ENCODE measurements around the gene GLOD5.

GLOD5 gene

GRCh38 chrX:48754238-48754637 lies 7.3 kb upstream of the GLOD5 start:
- DNase-seq = no peak

GRCh38 chrX:48769230-48769629 lies 7.7 kb downstream of the GLOD5 start:
- no peak for DNase-seq

- no peak for DNase-seq
Measured at GRCh38 chrX:48770296-48770695, 8.7 kb downstream of the GLOD5 start.

- no peak for DNase-seq
Measured at GRCh38 chrX:48772602-48773001, 11.1 kb downstream of the GLOD5 start.

DNA sequence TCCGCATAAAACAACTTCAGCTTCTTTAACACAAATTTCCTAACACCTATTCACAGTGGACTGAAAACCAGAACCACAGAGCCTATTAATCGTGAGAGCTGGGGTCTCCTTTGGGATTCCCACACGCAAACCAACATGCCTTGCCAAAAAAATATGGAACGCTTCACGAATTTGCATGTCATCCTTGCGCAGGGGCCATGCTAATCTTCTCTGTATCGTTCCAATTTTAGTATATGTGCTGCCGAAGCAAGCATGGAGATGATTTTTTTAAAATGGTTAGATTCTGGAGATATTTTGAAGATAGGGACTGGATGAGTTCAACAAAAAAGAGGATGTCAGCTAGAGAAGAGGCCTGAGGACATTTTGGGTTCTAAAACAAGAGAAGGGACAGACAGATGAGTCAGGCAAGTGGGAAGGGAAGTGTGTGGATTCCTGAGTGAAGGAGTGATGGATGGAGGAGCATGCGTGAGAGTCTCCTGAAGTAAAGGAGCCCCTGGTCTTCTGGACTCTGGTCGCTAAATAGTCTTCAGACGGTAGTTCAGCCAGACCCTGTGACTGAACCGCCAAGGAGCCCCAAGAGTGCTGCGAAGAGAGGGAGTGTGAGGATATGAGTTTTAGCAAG lies 15.4 kb downstream of the GLOD5 start:
- no peak for DNase-seq

- DNase-seq = no peak
Measured at GRCh38 chrX:48779399-48779798, 17.9 kb downstream of the GLOD5 start.

DNA sequence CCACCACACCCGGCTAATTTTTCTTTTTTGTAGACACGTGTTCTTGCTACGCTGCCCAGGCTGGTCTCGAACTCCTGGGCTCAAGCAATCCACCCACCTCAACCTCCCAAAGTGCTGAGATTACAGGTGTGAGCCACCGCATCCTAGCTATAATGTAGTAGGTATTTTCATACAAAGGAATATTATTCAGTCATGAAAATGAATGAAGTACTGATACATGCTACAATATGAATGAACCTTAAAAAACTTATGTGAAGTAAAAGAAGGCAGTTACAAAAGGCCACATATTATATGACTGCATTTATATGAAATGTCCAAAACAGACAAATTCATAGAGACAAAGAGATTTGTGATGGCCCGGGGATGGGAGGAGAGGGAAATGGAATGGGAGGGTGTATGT lies 20.2 kb downstream of the GLOD5 start:
- DNase-seq = no peak

DNA sequence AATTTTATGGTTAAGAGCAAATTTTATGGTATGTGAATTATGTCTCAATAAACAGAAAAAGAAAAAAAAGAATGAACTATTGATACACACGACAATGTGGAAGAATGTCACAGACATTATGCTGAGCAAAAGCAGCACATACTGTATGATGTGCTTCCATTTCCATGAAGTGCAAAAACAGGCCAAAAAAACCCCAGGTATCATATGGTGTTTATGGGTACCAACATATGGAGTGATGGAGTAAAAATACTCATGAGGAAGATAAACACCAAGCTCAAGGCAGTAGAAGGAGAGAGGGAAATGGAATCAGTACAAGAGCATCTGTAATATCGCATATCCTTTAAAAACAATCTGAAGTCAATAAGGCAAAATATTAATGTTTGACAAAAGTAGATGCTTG lies 20.7 kb downstream of the GLOD5 start:
- DNase-seq = no peak

DNA sequence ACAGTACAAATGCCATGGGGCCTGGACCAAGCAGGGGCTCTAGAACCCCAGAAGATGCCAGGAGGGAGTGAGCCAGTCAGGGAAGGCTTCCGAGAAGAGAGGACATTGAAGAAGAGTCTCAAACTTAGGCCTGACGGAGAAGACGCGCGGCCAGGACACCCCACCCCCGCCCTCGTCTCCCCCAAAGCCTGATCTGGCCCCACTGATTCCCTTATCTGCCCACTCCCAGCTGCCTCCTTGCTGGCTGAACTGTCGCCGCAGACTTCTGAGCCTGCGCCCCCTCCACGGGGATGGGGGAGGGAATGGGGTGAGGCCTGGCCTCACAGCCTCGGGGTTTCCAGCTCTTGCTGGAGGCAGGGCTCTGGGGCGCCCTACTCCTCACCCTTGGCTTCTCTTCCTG lies 21.2 kb downstream of the GLOD5 start:
- DNase-seq = no peak

GRCh38 chrX:48784726-48785125 lies 23.2 kb downstream of the GLOD5 start:
- no peak for DNase-seq

GRCh38 chrX:48785186-48785539 lies 23.6 kb downstream of the GLOD5 start:
- DNase-seq = no peak

GRCh38 chrX:48785540-48786214 lies 24.1 kb downstream of the GLOD5 start:
- DNase-seq = no peak

DNA sequence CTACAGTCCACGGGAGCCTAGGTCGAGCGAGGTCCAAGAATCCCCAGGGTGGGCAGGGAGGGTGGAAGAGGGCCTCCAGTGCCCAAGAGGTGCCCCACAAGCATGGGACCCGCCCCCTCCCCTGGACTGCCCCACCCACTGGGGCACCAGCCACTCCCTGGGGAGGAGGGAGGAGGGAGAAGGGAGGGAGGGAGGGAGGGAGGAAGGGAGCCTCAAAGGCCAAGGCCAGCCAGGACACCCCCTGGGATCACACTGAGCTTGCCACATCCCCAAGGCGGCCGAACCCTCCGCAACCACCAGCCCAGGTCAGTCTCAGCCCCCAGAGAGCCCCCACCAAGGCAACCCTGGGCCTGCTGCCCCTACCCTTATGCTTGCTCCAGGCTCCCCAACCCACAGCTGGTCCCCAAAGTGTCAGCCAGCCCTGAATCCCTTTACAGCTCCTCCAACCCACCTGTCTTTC lies 24.8 kb downstream of the GLOD5 start, which contains the start of gene GATA1:
Gene GATA1 (plus strand): TSS at position 250 of the 460 bp plus-strand sequence. CDS start 4,520 bp downstream, outside the sequence.
- no peak for DNase-seq

DNA sequence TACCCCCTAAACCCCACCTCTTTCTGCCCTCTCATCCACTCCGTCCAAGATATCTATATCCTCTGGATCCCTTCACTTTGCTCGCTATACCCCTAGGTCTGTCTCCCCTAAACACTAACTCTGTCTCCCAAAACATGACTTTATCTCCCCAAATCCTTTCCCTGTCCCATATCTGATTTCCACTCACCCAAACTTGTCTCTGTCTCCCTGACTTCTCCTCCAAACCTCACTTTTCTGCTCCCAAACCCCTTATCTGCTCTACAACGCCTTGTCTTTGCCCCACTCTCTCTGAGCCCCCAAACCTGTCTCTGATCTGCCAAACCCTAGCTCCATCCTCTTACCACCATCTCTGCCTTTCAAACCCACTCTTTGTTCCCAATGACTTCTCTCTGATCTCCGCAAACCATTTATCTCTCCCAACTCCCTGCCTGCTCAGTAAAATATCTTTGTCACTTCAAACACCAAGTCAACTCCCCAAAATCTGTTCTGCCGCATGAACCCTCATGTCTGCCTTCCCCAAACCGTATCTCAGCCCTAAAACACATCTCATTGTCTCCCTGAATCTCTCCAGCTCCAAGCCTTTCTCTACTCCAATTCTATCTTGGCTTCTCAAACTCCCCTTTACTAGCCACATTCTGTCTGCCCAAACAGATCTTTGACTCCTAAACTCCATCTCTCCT lies 25.4 kb downstream of the GLOD5 start:
- no peak for DNase-seq

DNA sequence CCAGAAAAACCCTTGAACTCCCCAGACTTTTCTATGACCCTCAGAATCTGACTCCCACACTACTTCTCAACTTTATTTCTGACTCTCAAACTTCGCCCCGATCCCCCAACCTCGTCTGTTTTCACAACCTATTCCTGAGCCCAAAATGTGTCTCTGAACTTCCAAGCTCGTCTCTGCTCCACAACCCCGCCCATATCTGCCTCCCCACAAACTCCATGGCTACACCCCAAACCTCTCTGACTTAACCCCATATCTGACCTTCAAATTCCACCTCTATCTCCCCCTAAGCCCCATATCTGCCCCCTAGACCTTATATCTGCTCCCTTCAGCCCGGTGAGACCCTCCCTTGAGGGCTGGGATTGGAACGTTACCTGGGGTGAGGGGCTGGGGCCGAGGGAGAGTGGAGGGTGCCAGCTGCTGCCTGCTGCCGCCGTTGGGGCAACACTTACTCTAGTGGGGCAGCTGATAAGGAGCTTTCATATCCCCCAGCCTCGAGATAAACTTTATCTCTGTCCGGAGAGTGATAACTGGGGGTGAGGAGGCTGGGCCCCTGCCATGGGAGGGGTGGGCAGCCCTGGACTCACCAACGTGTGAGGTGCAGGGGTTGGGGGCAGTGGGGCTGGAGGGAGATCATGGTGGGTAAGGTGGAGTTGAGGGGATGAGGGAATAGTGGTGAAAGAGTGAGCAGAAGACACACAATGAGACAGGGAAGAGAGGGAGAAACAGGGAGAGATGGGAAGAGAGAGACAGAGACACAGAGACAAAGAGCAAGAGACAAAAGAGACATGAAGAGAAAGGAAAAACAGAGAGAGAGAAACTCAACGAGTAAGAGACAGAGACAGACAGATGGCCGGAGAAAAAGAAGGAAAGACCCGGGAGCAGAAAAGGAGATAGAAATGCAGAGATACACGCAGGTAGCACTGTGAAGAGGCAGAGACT lies 26.2 kb downstream of the GLOD5 start:
- no peak for DNase-seq

- DNase-seq = peak; percentile 9 to 19
Measured at GRCh38 chrX:48789366-48790220, 28.0 kb downstream of the GLOD5 start.

DNA sequence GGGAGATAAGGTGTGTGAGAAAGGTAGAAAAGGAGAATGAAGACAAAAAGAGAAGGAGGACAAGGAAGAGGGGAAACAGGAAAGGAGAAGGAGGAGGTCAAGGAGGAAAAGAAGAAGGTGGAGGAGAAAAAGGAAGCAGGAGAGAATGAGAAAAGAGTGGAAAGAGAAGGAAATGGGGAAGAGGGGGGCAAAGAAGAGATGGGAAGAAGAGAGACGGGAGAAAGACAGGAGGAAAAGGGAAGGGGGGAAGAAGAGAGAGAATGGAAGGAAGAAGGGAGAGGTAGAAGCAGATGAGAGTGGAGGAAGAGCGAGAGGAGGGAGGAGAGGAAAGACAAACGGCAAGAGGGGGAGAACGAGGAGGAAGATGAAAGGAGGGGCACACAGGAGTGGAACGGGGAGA lies 28.9 kb downstream of the GLOD5 start:
- DNase-seq = no peak

GRCh38 chrX:48791063-48791820 lies 29.7 kb downstream of the GLOD5 start:
- no peak for DNase-seq

DNA sequence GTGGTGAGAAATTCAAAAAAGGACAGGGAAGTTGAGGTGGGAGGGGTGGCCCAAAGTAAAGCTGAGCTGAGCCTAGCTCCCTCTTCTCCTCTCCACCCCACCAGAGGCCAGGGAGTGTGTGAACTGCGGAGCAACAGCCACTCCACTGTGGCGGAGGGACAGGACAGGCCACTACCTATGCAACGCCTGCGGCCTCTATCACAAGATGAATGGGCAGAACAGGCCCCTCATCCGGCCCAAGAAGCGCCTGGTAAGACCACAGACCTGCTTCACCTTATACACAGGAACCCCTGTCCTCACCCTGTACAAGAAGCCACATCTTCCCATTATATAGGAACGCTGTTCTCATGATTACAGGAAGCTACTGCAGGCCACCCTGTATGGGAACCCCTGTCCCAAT lies 30.7 kb downstream of the GLOD5 start:
- DNase-seq = no peak

DNA sequence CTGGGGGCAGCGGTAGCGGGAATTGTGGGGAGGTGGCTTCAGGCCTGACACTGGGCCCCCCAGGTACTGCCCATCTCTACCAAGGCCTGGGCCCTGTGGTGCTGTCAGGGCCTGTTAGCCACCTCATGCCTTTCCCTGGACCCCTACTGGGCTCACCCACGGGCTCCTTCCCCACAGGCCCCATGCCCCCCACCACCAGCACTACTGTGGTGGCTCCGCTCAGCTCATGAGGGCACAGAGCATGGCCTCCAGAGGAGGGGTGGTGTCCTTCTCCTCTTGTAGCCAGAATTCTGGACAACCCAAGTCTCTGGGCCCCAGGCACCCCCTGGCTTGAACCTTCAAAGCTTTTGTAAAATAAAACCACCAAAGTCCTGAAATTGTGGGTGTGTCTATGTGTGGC lies 32.4 kb downstream of the GLOD5 start:
- no peak for DNase-seq

GRCh38 chrX:48794340-48794910 lies 32.9 kb downstream of the GLOD5 start:
- DNase-seq = no peak

Measured in CD4-positive, alpha-beta T cell treated with Interleukin-4 for 1 hour (primary cell).